ENCODE results near the gene FGL2. TPM values are rescaled to one million over a fixed set of nuclear protein-coding genes. Genes with fewer than 3 reads are reported as not detected.
"Not testable (repeated sequence)": the region's sequence is repeated elsewhere in the genome, so short reads cannot be mapped to it uniquely, and the experiment has no call there.

FGL2 gene
- total RNA-seq, 2 donors from 2014 or later: 18.8 to 45.1 TPM

GRCh38 chr7:77219701-77220331, 20.2 kb upstream of the FGL2 start:
- DNase-seq; intact Hi-C loops (cut with DNase I, micrococcal nuclease): not testable (repeated sequence)
- ATAC-seq: peak; percentile 66

GRCh38 chr7:77217474-77218185, 18.0 kb upstream of the FGL2 start:
- ATAC-seq (peak; percentile 45), DNase-seq (no peak)
- intact Hi-C loops (cut with DNase I, micrococcal nuclease): no loop called here

- ATAC-seq (peak; percentile 64), DNase-seq (no peak)
- intact Hi-C loops (cut with DNase I, micrococcal nuclease): no loop called here
These were observed 16.7 kb upstream of the FGL2 start for GRCh38 chr7:77216181-77216845.

- no peak for ATAC-seq
- intact Hi-C loops (cut with DNase I, micrococcal nuclease): no loop called here
- DNase-seq: no peak
These were observed 10.0 kb upstream of the FGL2 start for GRCh38 chr7:77209479-77210139.

DNA sequence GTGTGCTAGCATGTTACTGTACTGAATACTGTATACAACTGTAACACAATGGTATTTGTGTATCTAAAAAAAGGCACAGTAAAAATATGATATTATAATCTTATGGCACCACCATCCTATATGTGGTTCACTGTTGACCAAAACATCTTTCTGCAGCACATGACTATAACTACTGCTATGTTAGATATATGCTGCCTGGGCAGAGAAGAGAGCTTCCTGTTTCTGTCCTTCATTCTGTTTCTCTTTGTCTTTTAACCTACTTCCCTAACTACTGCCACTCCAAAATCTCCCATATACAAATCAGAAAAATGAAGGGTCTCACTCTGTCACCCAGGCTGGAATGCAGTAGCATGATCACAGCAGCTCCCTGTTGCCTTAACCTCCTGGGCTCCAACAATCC, 8.8 kb upstream of the FGL2 start:
- ATAC-seq (no peak), DNase-seq (no peak)
- intact Hi-C loops (cut with DNase I, micrococcal nuclease): no loop called here

DNA sequence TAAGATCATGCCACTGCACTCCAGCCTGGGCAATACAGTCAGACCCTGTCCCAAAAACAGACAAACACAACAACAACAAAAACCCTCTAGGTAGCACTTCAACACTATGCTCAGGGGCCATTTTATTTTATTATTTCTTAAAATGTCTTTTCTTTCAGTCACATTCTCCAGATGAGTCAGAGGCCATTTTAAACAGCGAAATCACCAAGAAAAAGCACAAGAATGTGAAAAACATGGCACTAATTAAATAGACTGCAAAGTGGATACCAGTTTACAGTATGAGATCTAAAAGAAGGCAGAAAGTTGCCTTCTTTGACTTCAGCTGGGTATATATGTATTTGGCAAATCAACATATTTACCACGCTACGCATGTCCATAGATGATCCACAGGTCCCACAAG, 6.1 kb upstream of the FGL2 start:
- no peak for DNase-seq
- intact Hi-C loops (cut with DNase I, micrococcal nuclease): no loop called here
- ATAC-seq: no peak

DNA sequence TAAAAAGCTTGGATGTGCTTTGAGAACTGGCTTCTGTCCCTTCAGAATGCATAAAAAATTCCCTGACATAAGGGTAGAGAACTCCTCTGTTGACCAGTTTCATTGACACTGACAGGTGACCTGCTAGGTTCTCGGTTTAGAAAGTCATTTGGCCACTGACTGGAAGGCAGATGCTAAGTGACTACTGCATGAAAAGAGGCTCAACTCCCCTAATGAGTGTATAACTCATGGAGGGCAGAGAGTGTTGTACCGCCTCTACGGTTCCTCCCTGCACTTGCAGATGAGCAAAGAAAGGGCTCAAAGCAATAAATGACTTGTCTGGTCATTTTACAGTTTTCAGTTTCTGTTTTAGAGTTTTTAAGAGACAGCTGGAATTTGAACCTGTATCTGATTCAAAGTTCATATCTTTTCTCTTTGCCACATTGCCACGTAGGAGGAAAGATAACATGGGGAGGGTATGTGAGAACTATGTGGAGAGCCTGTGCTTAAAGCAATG, 2.9 kb upstream of the FGL2 start:
- DNase-seq (no peak), ATAC-seq (peak; percentile 60)
- intact Hi-C loops (cut with DNase I, micrococcal nuclease): no loop called here

DNA sequence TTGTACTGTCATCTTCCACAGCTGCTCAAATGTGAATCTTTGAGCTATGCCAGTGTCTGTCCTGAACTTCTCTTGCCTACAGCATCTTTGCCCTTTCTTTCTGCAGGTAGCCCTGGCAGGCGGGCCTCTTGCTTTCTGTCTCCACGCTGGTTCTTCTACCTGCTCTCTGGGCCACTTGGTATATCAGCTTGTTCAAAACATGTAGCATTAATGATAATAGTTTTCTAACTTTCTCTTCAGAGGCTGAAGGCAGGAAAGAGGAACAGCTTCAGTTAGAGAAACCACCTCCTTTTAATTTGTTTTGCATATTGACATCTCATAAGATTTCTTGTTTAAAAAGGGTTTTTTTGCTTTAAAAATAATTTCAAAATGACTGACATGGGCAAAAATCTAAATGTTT, 923 bp upstream of the FGL2 start:
- intact Hi-C loops (cut with DNase I, micrococcal nuclease): no loop called here
- DNase-seq: no peak
- ATAC-seq: no peak

- intact Hi-C loops (cut with DNase I, micrococcal nuclease): no loop called here
- ATAC-seq (peak; percentile 65), DNase-seq (peak in 1 of 2 donors; percentile 34)
These were observed 2.5 kb downstream of the FGL2 start for GRCh38 chr7:77197141-77197540.

DNA sequence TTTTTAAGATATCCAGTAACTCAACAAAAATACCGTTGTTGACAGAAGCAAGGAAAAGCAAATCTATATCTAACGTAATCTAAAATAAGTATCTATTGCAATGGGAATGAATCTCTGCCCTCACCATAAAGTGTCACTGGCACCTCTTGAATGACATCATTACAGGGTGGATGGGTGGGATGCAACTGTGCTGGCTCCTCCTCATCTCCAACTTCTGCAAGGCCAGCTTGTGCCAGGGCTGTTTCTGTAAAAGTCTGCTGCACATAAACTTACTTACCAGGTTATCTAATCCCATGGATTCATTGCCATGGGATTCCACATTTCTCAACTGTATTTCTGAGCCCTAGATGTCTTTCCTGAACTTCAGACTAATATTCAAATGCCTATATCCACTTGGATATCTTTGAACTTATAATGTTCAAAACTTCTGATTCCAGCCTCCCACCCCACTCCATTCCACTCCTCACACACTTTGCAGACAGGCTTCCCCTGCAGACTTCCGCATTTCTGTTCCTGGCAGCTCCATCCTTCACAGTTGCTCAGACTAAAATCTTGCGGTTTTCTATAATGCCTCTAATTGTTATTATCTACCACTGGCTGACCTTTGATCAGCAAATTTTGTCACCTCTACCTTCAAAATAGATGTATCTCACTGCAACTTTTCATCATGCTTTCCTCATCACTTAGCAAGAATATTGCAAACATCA, 10.7 kb downstream of the FGL2 start:
- no peak for DNase-seq
- intact Hi-C loops (cut with DNase I, micrococcal nuclease): no loop called here
- no peak for ATAC-seq

DNA sequence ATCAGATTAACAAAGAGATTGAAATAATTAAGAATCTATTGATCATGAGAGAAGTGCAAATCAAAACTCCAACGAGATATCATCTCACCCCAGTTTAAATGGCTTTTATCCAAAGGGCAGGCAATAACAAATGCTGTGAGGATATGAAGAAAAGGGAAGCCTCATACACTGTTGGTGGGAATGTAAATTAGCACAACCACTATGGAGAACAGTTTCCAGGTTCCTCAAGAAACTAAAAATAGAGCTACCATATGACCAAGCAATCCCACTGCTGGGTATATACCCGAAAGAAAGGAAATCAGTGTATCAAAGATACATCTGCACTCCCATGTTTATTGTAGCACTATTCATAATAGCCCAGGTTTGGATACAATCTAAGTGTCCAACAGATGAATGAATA, 13.8 kb downstream of the FGL2 start:
- intact Hi-C loops (cut with DNase I, micrococcal nuclease): no loop called here
- no peak for ATAC-seq
- no peak for DNase-seq

GRCh38 chr7:77184990-77185389, 14.6 kb downstream of the FGL2 start:
- DNase-seq: no peak
- no peak for ATAC-seq
- intact Hi-C loops (cut with DNase I, micrococcal nuclease): no loop called here

GRCh38 chr7:77184463-77184862, 15.2 kb downstream of the FGL2 start:
- no peak for ATAC-seq
- DNase-seq: no peak
- intact Hi-C loops (cut with DNase I, micrococcal nuclease): no loop called here

DNA sequence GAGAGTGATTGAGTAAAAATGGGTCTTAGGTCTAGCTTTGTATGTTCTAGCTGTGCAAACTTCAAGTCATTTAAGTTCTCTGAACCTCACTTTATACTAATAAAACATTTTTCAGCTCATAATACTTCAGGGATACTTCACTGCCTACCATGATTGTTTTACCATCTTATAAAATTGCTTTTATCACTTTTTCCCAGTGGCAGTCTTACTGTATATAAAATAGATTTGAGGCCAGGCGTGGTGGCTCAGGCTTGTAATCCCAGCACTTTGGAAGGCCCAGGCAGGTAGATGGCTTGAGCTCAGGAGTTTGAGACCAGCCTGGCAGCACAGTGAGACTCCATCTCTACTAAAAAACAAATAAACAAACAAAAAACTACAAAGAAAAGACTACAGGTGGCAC, 17.4 kb downstream of the FGL2 start:
- intact Hi-C loops (cut with DNase I, micrococcal nuclease): no loop called here
- ATAC-seq (peak; percentile 77), DNase-seq (no peak)

DNA sequence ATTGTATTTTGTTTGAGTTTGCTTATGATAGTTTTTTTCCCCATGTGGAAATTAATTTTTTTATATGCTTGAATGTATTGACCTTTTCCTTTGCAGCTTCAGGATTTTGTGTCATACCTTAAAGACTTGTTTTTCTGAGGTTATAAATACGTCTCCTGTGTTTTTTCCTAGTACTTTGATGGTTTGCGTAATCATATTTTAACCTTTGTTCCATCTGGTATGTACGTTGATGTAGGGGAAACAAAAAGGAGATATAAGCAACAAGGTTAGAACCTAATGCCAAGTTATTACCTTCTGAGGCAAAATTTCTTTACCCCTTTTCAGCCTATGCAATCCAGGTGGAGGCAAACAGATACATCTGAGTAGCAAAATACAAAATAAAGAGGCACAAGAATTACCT, 17.9 kb downstream of the FGL2 start:
- ATAC-seq (peak; percentile 58), DNase-seq (no peak)
- intact Hi-C loops (cut with DNase I, micrococcal nuclease): no loop called here

DNA sequence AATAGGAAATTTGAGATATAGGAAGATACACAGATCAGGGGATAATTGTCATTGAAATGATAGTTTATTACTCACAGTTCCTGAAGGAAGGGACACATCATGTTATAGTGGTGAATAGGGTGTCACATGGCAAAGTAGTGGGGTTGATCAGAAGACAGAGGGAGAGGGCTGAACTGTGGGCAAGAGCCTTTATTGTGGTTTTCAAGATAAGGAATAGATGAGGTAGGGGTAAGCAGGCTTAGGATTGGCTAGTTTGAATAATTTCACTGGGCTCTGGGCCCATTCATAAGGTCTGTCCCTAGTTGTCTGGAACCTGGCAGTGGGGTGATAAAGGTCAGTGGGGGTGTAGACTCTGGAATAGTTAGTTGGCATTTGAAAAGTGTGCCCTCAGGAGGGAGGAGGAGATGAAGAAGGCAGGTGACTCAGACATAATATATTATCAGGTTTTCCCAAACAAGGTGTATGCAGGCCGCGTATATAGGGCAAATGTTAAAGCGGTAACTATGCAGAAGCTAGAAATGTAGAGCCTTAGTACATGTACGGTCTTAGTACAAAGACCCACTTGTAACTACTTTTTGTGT, 18.5 kb downstream of the FGL2 start:
- intact Hi-C loops (cut with DNase I, micrococcal nuclease): no loop called here
- no peak for DNase-seq
- ATAC-seq: peak; percentile 82

DNA sequence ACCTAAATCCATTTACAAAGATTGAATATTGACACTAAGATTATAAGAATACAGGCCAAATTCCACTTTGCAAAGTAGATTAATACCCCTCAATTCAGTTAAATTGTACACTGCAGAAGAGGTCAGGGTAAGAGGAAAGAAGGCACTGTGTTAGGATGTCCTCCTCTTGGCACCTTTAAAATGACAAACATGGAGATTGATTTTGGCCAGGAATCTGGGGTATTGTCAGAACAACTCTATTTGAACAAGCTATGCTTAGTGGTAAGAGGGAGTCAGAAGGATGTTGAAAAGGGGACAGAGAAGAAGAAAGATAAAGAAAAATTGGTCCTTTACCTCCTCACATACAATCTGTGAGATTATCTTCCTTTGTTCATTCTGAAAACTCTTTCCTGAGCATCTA, 21.6 kb downstream of the FGL2 start:
- ATAC-seq; intact Hi-C loops (cut with DNase I, micrococcal nuclease): not testable (repeated sequence)

DNA sequence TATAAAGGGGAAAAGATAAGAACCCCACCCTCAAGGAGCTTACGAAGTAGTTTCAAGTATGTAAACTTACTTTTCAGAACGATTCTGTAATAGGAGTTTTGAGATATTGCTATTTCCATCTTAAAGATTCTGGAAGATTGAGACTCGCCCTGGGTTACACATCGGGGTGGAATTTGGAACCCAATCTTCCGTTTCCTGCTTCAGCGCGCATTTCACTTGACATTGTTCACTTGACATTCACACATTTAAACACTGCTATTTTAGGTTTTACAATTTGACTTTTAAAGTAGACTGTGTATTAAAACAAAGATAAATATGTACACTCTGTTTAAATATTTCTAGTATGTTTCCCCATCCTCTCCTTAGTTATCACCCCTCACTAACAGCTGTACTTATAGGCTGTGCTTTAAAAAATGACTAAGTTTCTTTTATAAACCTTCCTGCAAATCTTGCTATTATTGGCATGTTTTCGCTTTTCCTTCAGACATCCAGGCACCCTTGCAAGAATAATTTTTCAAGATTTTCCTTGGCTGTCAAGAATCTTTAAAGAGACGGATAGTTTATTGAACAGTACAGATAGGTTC, 22.2 kb downstream of the FGL2 start:
- ATAC-seq; DNase-seq; intact Hi-C loops (cut with DNase I, micrococcal nuclease): not testable (repeated sequence)

More for the DNA sequence above, 21.6 kb downstream of the FGL2 start:
- not testable (repeated sequence) for DNase-seq
